Neuronal stem cell (in vitro differentiated cells): ENCODE data around the gene MYO15B.

ENCODE experiments used
- DNase-seq: peaks from one replicate; pipeline ENCODE4 v3.0.0-alpha.2; 2013; ENCODE audit warnings: low spot score
- H2AFZ ChIP-seq: one replicate; pipeline ENCODE4 v1.6.1; 2013; ENCODE audit warnings: mild to moderate bottlenecking, low read length, inconsistent platforms
- H2AK5ac ChIP-seq: 2 replicates; pipeline ENCODE4 v1.6.1; 2013; ENCODE audit warnings: low read depth, mild to moderate bottlenecking, inconsistent platforms, low read length, moderate library complexity, mixed read lengths
- H2BK120ac ChIP-seq: 2 replicates; pipeline ENCODE4 v1.6.1; 2013; ENCODE audit warnings: low read depth, mild to moderate bottlenecking, inconsistent platforms, low read length, moderate library complexity, mixed read lengths
- H2BK12ac ChIP-seq: one replicate; pipeline ENCODE4 v1.6.1; 2013; ENCODE audit warnings: low read length, inconsistent platforms
- H2BK15ac ChIP-seq: 2 replicates; pipeline ENCODE4 v1.6.1; 2013; ENCODE audit warnings: mild to moderate bottlenecking, low read length, inconsistent platforms, mixed read lengths
- H2BK5ac ChIP-seq: one replicate; pipeline ENCODE4 v1.6.1; 2013; ENCODE audit warnings: inconsistent platforms, mild to moderate bottlenecking, low read length, moderate library complexity
- H3K14ac ChIP-seq: one replicate; pipeline ENCODE4 v1.6.1; 2013; ENCODE audit warnings: low read length, inconsistent platforms
- H3K18ac ChIP-seq: 2 replicates; pipeline ENCODE4 v1.6.1; 2013; ENCODE audit warnings: low read length, inconsistent platforms
- H3K23ac ChIP-seq: 2 replicates; pipeline ENCODE4 v1.6.1; 2013; ENCODE audit warnings: low read depth, mild to moderate bottlenecking, mixed read lengths, low read length, inconsistent platforms; ENCODE audit not compliant: poor library complexity
- H3K27ac ChIP-seq: replicated peaks from 3 replicates; pipeline ENCODE4 v1.5.1; 2013; ENCODE audit warnings: low read length, inconsistent platforms
- H3K27me3 ChIP-seq, 3 experiments: 2 replicates each; pipeline ENCODE4 v1.6.1; 2013; ENCODE audit warnings: low read length in 3 of 3, mild to moderate bottlenecking in 2 of 3, inconsistent platforms in 1 of 3, low read depth in 1 of 3, mixed read lengths in 1 of 3, moderate library complexity in 1 of 3; ENCODE audit not compliant: control insufficient read depth in 3 of 3, insufficient read depth in 3 of 3
- H3K36me3 ChIP-seq, 2 donors: replicated peaks in 1 of 2; 2 replicates each; pipeline ENCODE4 v1.6.1; 2013; ENCODE audit warnings: low read length in 2 of 2; ENCODE audit not compliant: control insufficient read depth in 2 of 2, insufficient read depth in 2 of 2
- H3K4ac ChIP-seq: 2 replicates; pipeline ENCODE4 v1.6.1; 2013; ENCODE audit warnings: inconsistent platforms, mild to moderate bottlenecking, low read length, moderate library complexity
- H3K4me1 ChIP-seq, 2 donors: 1 replicate in 1 of 2; 2 replicates in 1 of 2; pipeline ENCODE4 v1.6.1; 2013; ENCODE audit warnings: low read length in 2 of 2, low read depth in 1 of 2; ENCODE audit not compliant: control insufficient read depth in 2 of 2, insufficient read depth in 1 of 2
- H3K4me2 ChIP-seq: one replicate; pipeline ENCODE4 v1.6.1; 2013; ENCODE audit warnings: mild to moderate bottlenecking, low read length, inconsistent platforms; ENCODE audit not compliant: insufficient read depth, poor library complexity, severe bottlenecking
- H3K4me3 ChIP-seq, 2 donors: 2 replicates each; pipeline ENCODE4 v1.5.1; 2013; ENCODE audit warnings: low read length in 2 of 2, mild to moderate bottlenecking in 2 of 2, inconsistent platforms in 1 of 2, moderate library complexity in 1 of 2
- H3K79me1 ChIP-seq: one replicate; pipeline ENCODE4 v1.6.1; 2013; ENCODE audit warnings: low read depth, mild to moderate bottlenecking, inconsistent platforms, low read length, moderate library complexity
- H3K9ac ChIP-seq: one replicate; pipeline ENCODE4 v1.6.1; 2013; ENCODE audit warnings: mild to moderate bottlenecking, low read depth, low read length, inconsistent platforms; ENCODE audit not compliant: poor library complexity
- H3K9me3 ChIP-seq, 2 donors: replicated peaks in 1 of 2; 2 replicates each; pipeline versions ENCODE3 to v1.6.1; 2013; ENCODE audit warnings: low read length in 2 of 2, mild to moderate bottlenecking in 2 of 2, inconsistent platforms in 1 of 2, low read depth in 1 of 2, mixed read lengths in 1 of 2, moderate library complexity in 1 of 2; ENCODE audit not compliant: control insufficient read depth in 2 of 2, insufficient read depth in 1 of 2
- H4K8ac ChIP-seq: one replicate; pipeline ENCODE4 v1.6.1; 2013; ENCODE audit warnings: low read depth, mild to moderate bottlenecking, inconsistent platforms, low read length, moderate library complexity
- H4K91ac ChIP-seq: one replicate; pipeline ENCODE4 v1.6.1; 2013; ENCODE audit warnings: low read length, low read depth, mild to moderate bottlenecking, inconsistent platforms; ENCODE audit not compliant: poor library complexity
- WGBS, 2 donors: extraction: QIAGEN DNeasy Blood & Tissue Kit; methylation state at CpG; one replicate each; pipeline ENCODE4 v1.1.7; 2013; ENCODE audit warnings: missing lambda C conversion rate in 2 of 2, mixed read lengths in 1 of 2; ENCODE audit not compliant: insufficient read length in 2 of 2, insufficient replicate concordance in 1 of 2; ENCODE audit errors: extremely low coverage in 2 of 2; 5-methylcytosine and 5-hydroxymethylcytosine counted together

Gene MYO15B

GRCh38 chr17:75661531-75661930 is 73.9 kb downstream of the MYO15B start:
- Histone ChIP-seq H3K79me1 (no peaks in the 10 kb centered on the region), H3K4me3 (no peak overlapping the region), H3K14ac (no peak overlapping the region), H3K36me3 (peaks cover 29 to 66% of the 10 kb centered on the region in 2 donors), H2AK5ac (no peak overlapping the region), H3K9ac (no peak overlapping the region), H3K27me3 (no peaks in the 10 kb centered on the region), H2BK120ac (no peak overlapping the region), H3K4me1 (peaks cover 1 to 7% of the 10 kb centered on the region in 2 donors), H2BK5ac (no peak overlapping the region), H3K4ac (no peak overlapping the region), H2BK12ac (no peak overlapping the region), H3K4me2 (no peak overlapping the region), H3K23ac (no peak overlapping the region), H4K91ac (no peak overlapping the region), H3K9me3 (no peaks in the 10 kb centered on the region), H2BK15ac (no peak overlapping the region), H3K27ac (no peak overlapping the region), H2AFZ (no peak overlapping the region), H4K8ac (no peak overlapping the region), H3K18ac (no peak overlapping the region)
- no peak for DNase-seq
- WGBS, 2 donors = no CpG with 5 or more reads among the region's 4 CpGs

GRCh38 chr17:75662511-75662910 is 74.9 kb downstream of the MYO15B start:
- Histone ChIP-seq H3K36me3 (peaks cover 29 to 59% of the 10 kb centered on the region in 2 donors), H2AK5ac (no peak overlapping the region), H2BK12ac (no peak overlapping the region), H2BK15ac (no peak overlapping the region), H4K8ac (no peak overlapping the region), H2BK5ac (no peak overlapping the region), H3K79me1 (peaks cover 3% of the 10 kb centered on the region), H3K9me3 (no peaks in the 10 kb centered on the region), H3K9ac (no peak overlapping the region), H3K4me1 (peaks cover 1 to 7% of the 10 kb centered on the region in 2 donors), H2BK120ac (no peak overlapping the region), H3K23ac (no peak overlapping the region), H3K27ac (no peak overlapping the region), H3K27me3 (no peaks in the 10 kb centered on the region), H3K18ac (no peak overlapping the region), H3K4me3 (no peak overlapping the region), H4K91ac (no peak overlapping the region), H3K4me2 (no peak overlapping the region), H3K4ac (no peak overlapping the region), H3K14ac (no peak overlapping the region), H2AFZ (no peak overlapping the region)
- DNase-seq = no peak
- WGBS, 2 donors = no CpG with 5 or more reads among the region's 9 CpGs

GRCh38 chr17:75664099-75664549 is 76.5 kb downstream of the MYO15B start:
- no peak overlapping the region for H3K4me2 ChIP-seq
- no peak overlapping the region for H2BK15ac ChIP-seq
- WGBS, 2 donors = no CpG with 5 or more reads among the region's 3 CpGs
- no peak overlapping the region for H2BK12ac ChIP-seq
- H4K8ac ChIP-seq = no peak overlapping the region
- no peaks in the 10 kb centered on the region for H3K9me3 ChIP-seq
- no peak overlapping the region for H3K14ac ChIP-seq
- no peak overlapping the region for H3K4ac ChIP-seq
- no peak overlapping the region for H3K4me3 ChIP-seq
- no peak overlapping the region for H3K23ac ChIP-seq
- no peak overlapping the region for H3K9ac ChIP-seq
- H2BK5ac ChIP-seq = no peak overlapping the region
- no peaks in the 10 kb centered on the region for H3K27me3 ChIP-seq
- H3K36me3 ChIP-seq = peaks cover 28 to 59% of the 10 kb centered on the region in 2 donors
- H4K91ac ChIP-seq = no peak overlapping the region
- DNase-seq = no peak
- no peak overlapping the region for H2AFZ ChIP-seq
- peaks cover 1 to 11% of the 10 kb centered on the region in 2 donors for H3K4me1 ChIP-seq
- no peak overlapping the region for H3K27ac ChIP-seq
- H2BK120ac ChIP-seq = no peak overlapping the region
- peaks cover 5% of the 10 kb centered on the region for H3K79me1 ChIP-seq
- H2AK5ac ChIP-seq = no peak overlapping the region
- no peak overlapping the region for H3K18ac ChIP-seq

- Histone ChIP-seq H3K9ac (no peak overlapping the region), H3K27me3 (no peaks in the 10 kb centered on the region), H3K4me1 (peaks cover 1 to 11% of the 10 kb centered on the region in 2 donors), H3K79me1 (peaks cover 6% of the 10 kb centered on the region), H3K9me3 (no peaks in the 10 kb centered on the region), H2AK5ac (no peak overlapping the region), H2BK120ac (no peak overlapping the region), H3K4me3 (peak overlapping the region in 1 of 2 donors; percentile 93), H3K18ac (no peak overlapping the region), H2BK12ac (no peak overlapping the region), H3K4ac (no peak overlapping the region), H4K91ac (no peak overlapping the region), H2AFZ (no peak overlapping the region), H2BK5ac (no peak overlapping the region), H3K36me3 (peaks cover 24 to 62% of the 10 kb centered on the region in 2 donors), H3K23ac (no peak overlapping the region), H3K4me2 (peak overlapping the region; percentile 41), H4K8ac (no peak overlapping the region), H3K14ac (no peak overlapping the region), H3K27ac (no peak overlapping the region), H2BK15ac (no peak overlapping the region)
- DNase-seq = no peak
- no CpG with 5 or more reads among the region's 10 CpGs for WGBS, 2 donors
These were observed 78.4 kb downstream of the MYO15B start for GRCh38 chr17:75665981-75666380.
